Panc1 (cell line): ENCODE measurements around the gene CHRM2. TPM values are rescaled to one million over a fixed set of nuclear protein-coding genes. Genes with fewer than 3 reads are reported as not detected.

Source experiments
- ATAC-seq: fragments of 200-7000 bp; cut with Tn5 transposase; 2 replicates; pipeline ENCODE4 v1.9.1; 2020; ENCODE audit warnings: mild to moderate bottlenecking, moderate library complexity
- BruUV-seq: library from RNA; stranded (reverse); fragments of 400-500 nt; replicated peaks from 2 replicates; lab custom pipeline; 2021; lab: Mats Ljungman, UMichigan
- CTCF ChIA-PET: fragments of 300-600 bp; sonication (Branson Sonifier 250); formaldehyde crosslinking; loops from one replicate; lab custom pipeline; 2022; ENCODE audit warnings: antibody characterized with exemption; lab: Charles Lee
- POLR2A ChIA-PET: fragments of 300-600 bp; sonication (Branson Sonifier 250); formaldehyde crosslinking; loops from one replicate; lab custom pipeline; 2022; ENCODE audit warnings: antibody characterized with exemption; lab: Charles Lee
- DNase-seq: peaks from one replicate; pipeline ENCODE4 v3.0.0-alpha.2; 2010; ENCODE audit warnings: low read depth, low spot score
- H3K27ac ChIP-seq: 2 replicates; pipeline ENCODE4 v1.5.1; 2011; ENCODE audit warnings: mild to moderate bottlenecking, low read length, inconsistent platforms
- H3K27me3 ChIP-seq: fragments of 200-500 bp; sonication (Bioruptor generic); 2 replicates; pipeline ENCODE4 v1.6.0; 2014; ENCODE audit warnings: low read length, inconsistent platforms; ENCODE audit not compliant: control insufficient read depth, insufficient read depth
- H3K36me3 ChIP-seq: fragments of 200-500 bp; sonication (Bioruptor generic); 2 replicates; pipeline ENCODE4 v1.5.1; 2014; ENCODE audit warnings: inconsistent platforms, mild to moderate bottlenecking, low read length, moderate library complexity; ENCODE audit not compliant: control insufficient read depth, insufficient read depth
- H3K4me1 ChIP-seq: 2 replicates; pipeline ENCODE4 v1.5.1; 2011; ENCODE audit warnings: inconsistent platforms, mild to moderate bottlenecking, low read length, moderate library complexity; ENCODE audit not compliant: control insufficient read depth, insufficient read depth
- H3K4me3 ChIP-seq, 2 experiments: 2 replicates each; pipeline ENCODE4 v1.5.1; 2011 to 2012; ENCODE audit warnings: low read depth in 2 of 2, low read length in 2 of 2, mild to moderate bottlenecking in 2 of 2, inconsistent platforms in 1 of 2, moderate library complexity in 1 of 2
- H3K9me3 ChIP-seq: fragments of 200-500 bp; sonication (Bioruptor generic); 2 replicates; pipeline ENCODE4 v1.5.1; 2014; ENCODE audit warnings: low read depth, mild to moderate bottlenecking, inconsistent platforms, low read length, moderate library complexity; ENCODE audit not compliant: control insufficient read depth, insufficient read depth
- CTCF ChIP-seq: fragments of 450-650 bp; IDR thresholded peaks from 2 replicates; pipeline ENCODE4 v1.5.1; 2017; ENCODE audit warnings: mild to moderate bottlenecking
- POLR2AphosphoS5 ChIP-seq: IDR thresholded peaks from 2 replicates; pipeline ENCODE4 v1.6.1; 2012; ENCODE audit warnings: mild to moderate bottlenecking, low read depth, low read length, moderate library complexity
- REST ChIP-seq, 2 experiments: IDR thresholded peaks; 2 replicates each; pipeline ENCODE4 v1.6.1; 2011 to 2012; ENCODE audit warnings: low read depth in 2 of 2, control low read depth in 1 of 2, low read length in 1 of 2, mild to moderate bottlenecking in 1 of 2, moderate library complexity in 1 of 2; ENCODE audit not compliant: insufficient read depth in 1 of 2
- SIN3A ChIP-seq: IDR thresholded peaks from 2 replicates; pipeline ENCODE4 v1.6.1; 2012; ENCODE audit warnings: low read depth, mild to moderate bottlenecking, low read length, moderate library complexity, borderline replicate concordance; ENCODE audit not compliant: insufficient read depth
- TCF7L2 ChIP-seq: IDR thresholded peaks from 2 replicates; pipeline ENCODE4 v1.6.1; 2011; ENCODE audit warnings: mild to moderate bottlenecking, low read depth, low read length, inconsistent platforms
- in situ Hi-C: cut with HindIII; loops from 2 replicates; pipeline ENCODE4 v1.10.0; 2016; ENCODE audit warnings: low sequenced_read_pairs, low pct_unique_long_range_greater_than_20kb
- intact Hi-C: fragments of 100-400 bp; cut with micrococcal nuclease; formaldehyde crosslinking; loops from one replicate; pipeline ENCODE4 v1.10.0; 2022; ENCODE audit not compliant: unreplicated experiment
- total RNA-seq: library from RNA; stranded (reverse); gene quantifications from one replicate; pipeline ENCODE4 v1.2.1, GENCODE V29; 2021; ENCODE audit not compliant: unreplicated experiment

Gene CHRM2
- total RNA-seq, 1 experiment from 2014 or later = not detected

GRCh38 chr7:137003086-137003485, 134.6 kb downstream of the CHRM2 start:
- TF ChIP-seq REST (IDR thresholded peaks at IDR 0.05; ENCODE audit: insufficient read depth in 1 of 2, low read depth in 2 of 2, low read length in 1 of 2) = no peak
- no peak for TF ChIP-seq SIN3A
- no peak for TF ChIP-seq CTCF
- no peak for TF ChIP-seq POLR2AphosphoS5
- no peak for TF ChIP-seq TCF7L2
- Histone ChIP-seq H3K4me1 (no peaks in the 10 kb centered on the region), H3K27me3 (no peaks in the 10 kb centered on the region), H3K4me3 (no peak overlapping the region), H3K27ac (no peak overlapping the region), H3K9me3 (no peaks in the 10 kb centered on the region), H3K36me3 (no peaks in the 10 kb centered on the region)
- in situ Hi-C loops (no loop called here), intact Hi-C loops (no loop called here)
- no peak for ATAC-seq
- POLR2A ChIA-PET = no interaction called here
- BruUV-seq = no TSS peak
- DNase-seq = no peak
- CTCF ChIA-PET = no interaction called here

GRCh38 chr7:137003566-137003965, 135.1 kb downstream of the CHRM2 start:
- ATAC-seq = no peak
- ChIA-PET POLR2A (no interaction called here), CTCF (no interaction called here)
- Histone ChIP-seq H3K9me3 (no peaks in the 10 kb centered on the region), H3K27ac (no peak overlapping the region), H3K4me1 (no peaks in the 10 kb centered on the region), H3K27me3 (no peaks in the 10 kb centered on the region), H3K36me3 (no peaks in the 10 kb centered on the region), H3K4me3 (no peak overlapping the region)
- DNase-seq = no peak
- in situ Hi-C loops = no loop called here
- intact Hi-C loops = no loop called here
- BruUV-seq = no TSS peak
- no peak for TF ChIP-seq SIN3A
- no peak for TF ChIP-seq CTCF
- no peak for TF ChIP-seq POLR2AphosphoS5
- no peak for TF ChIP-seq REST (IDR thresholded peaks at IDR 0.05; ENCODE audit: insufficient read depth in 1 of 2, low read depth in 2 of 2, low read length in 1 of 2)
- TF ChIP-seq TCF7L2 = no peak
